ENCODE measurements around the gene AGO4. TPM values are rescaled to one million over a fixed set of nuclear protein-coding genes. Genes with fewer than 3 reads are reported as not detected.

Gene AGO4
- total RNA-seq, 1 experiment from 2014 or later, result 8.1 TPM

- no peaks in the 10 kb centered on the region for H3K27me3 Mint-ChIP-seq (ENCODE audit: insufficient read depth, unreplicated experiment)
- BruUV-seq (replicated peaks), result no TSS peak
- H3K9me3 Mint-ChIP-seq (ENCODE audit: unreplicated experiment), result no peaks in the 10 kb centered on the region
- Histone ChIP-seq H3K9me3 (no peaks in the 10 kb centered on the region), H3K4me1 (no peaks in the 10 kb centered on the region), H3K4me3 (ENCODE audit: low read depth, low read length) (no peak overlapping the region), H3K36me3 (ENCODE audit: control insufficient read depth, insufficient read depth, low read length) (no peaks in the 10 kb centered on the region), H3K27me3 (replicated peaks; ENCODE audit: control insufficient read depth, insufficient read depth, low read length) (no peaks in the 10 kb centered on the region)
- DNase-seq, result no peak
- POLR2A ChIA-PET, result no interaction called here
- no peak overlapping the region for H3K27ac Mint-ChIP-seq (ENCODE audit: unreplicated experiment)
- H3K36me3 Mint-ChIP-seq (ENCODE audit: insufficient read depth, unreplicated experiment), result no peaks in the 10 kb centered on the region
- H3K4me1 Mint-ChIP-seq (ENCODE audit: low read depth, unreplicated experiment), result no peaks in the 10 kb centered on the region
- CTCF ChIA-PET, result interaction anchor here (0.6 to 0.7 kb wide), 2 partner anchors 23 to 259 kb away, joined by 4 to 7 read pairs; no protein-coding TSS in a partner anchor
- no peak overlapping the region for H3K4me3 Mint-ChIP-seq (ENCODE audit: unreplicated experiment)
- no peak for TF ChIP-seq CTCF (IDR thresholded peaks at IDR 0.05; ENCODE audit: insufficient read depth in 1 of 2, low read depth in 1 of 2, low read length in 1 of 2, severe bottlenecking in 1 of 2, unreplicated experiment in 1 of 2)
- intact Hi-C loops (cut with micrococcal nuclease; ENCODE audit: unreplicated experiment), result no loop called here
Observed at GRCh38 chr1:35856964-35857363, 49.1 kb downstream of the AGO4 start.

DNA sequence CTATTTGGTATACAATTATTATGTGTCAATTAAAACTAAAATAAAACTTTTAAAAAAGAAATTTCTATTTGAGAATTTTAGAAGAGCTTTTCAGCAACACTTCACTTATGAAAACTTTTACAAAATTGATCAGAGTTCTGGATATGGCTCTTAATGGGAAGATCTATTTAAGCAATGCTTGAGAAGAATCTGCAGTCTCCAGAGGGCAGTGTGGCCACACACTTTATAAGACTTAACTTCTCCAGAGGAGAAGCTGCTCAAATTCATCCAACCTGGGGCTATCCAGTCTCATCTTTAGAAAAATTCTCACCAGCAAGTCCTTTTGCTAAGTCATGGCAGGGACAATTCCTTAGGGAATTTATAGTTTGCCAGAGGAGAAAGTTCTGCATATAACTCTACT lies 50.0 kb downstream of the AGO4 start:
- H3K4me1 ChIP-seq, result no peaks in the 10 kb centered on the region
- no TSS peak for BruUV-seq (replicated peaks)
- no peak overlapping the region for H3K4me3 ChIP-seq (ENCODE audit: low read depth, low read length)
- DNase-seq, result no peak
- H3K27me3 ChIP-seq (replicated peaks; ENCODE audit: control insufficient read depth, insufficient read depth, low read length), result no peaks in the 10 kb centered on the region
- Mint-ChIP-seq H3K36me3 (ENCODE audit: insufficient read depth, unreplicated experiment) (no peaks in the 10 kb centered on the region), H3K9me3 (ENCODE audit: unreplicated experiment) (no peaks in the 10 kb centered on the region), H3K4me1 (ENCODE audit: low read depth, unreplicated experiment) (no peaks in the 10 kb centered on the region), H3K27me3 (ENCODE audit: insufficient read depth, unreplicated experiment) (no peaks in the 10 kb centered on the region), H3K27ac (ENCODE audit: unreplicated experiment) (no peak overlapping the region), H3K4me3 (ENCODE audit: unreplicated experiment) (no peak overlapping the region)
- intact Hi-C loops (cut with micrococcal nuclease; ENCODE audit: unreplicated experiment), result no loop called here
- no peaks in the 10 kb centered on the region for H3K9me3 ChIP-seq
- H3K36me3 ChIP-seq (ENCODE audit: control insufficient read depth, insufficient read depth, low read length), result no peaks in the 10 kb centered on the region
- ChIA-PET POLR2A (no interaction called here), CTCF (no interaction called here)
- TF ChIP-seq CTCF (IDR thresholded peaks at IDR 0.05; ENCODE audit: insufficient read depth in 1 of 2, low read depth in 1 of 2, low read length in 1 of 2, severe bottlenecking in 1 of 2, unreplicated experiment in 1 of 2), result no peak

GRCh38 chr1:35860696-35861095 lies 52.9 kb downstream of the AGO4 start:
- Mint-ChIP-seq H3K36me3 (ENCODE audit: insufficient read depth, unreplicated experiment) (no peaks in the 10 kb centered on the region), H3K27ac (ENCODE audit: unreplicated experiment) (no peak overlapping the region), H3K4me3 (ENCODE audit: unreplicated experiment) (no peak overlapping the region), H3K9me3 (ENCODE audit: unreplicated experiment) (no peaks in the 10 kb centered on the region), H3K27me3 (ENCODE audit: insufficient read depth, unreplicated experiment) (no peaks in the 10 kb centered on the region), H3K4me1 (ENCODE audit: low read depth, unreplicated experiment) (no peaks in the 10 kb centered on the region)
- ChIA-PET POLR2A (no interaction called here), CTCF (no interaction called here)
- no peaks in the 10 kb centered on the region for H3K27me3 ChIP-seq (replicated peaks; ENCODE audit: control insufficient read depth, insufficient read depth, low read length)
- H3K9me3 ChIP-seq, result no peaks in the 10 kb centered on the region
- DNase-seq, result no peak
- no peaks in the 10 kb centered on the region for H3K36me3 ChIP-seq (ENCODE audit: control insufficient read depth, insufficient read depth, low read length)
- intact Hi-C loops (cut with micrococcal nuclease; ENCODE audit: unreplicated experiment), result no loop called here
- BruUV-seq (replicated peaks), result no TSS peak
- no peak for TF ChIP-seq CTCF (IDR thresholded peaks at IDR 0.05; ENCODE audit: insufficient read depth in 1 of 2, low read depth in 1 of 2, low read length in 1 of 2, severe bottlenecking in 1 of 2, unreplicated experiment in 1 of 2)
- no peaks in the 10 kb centered on the region for H3K4me1 ChIP-seq
- no peak overlapping the region for H3K4me3 ChIP-seq (ENCODE audit: low read depth, low read length)
